ENCODE data around the gene ATP11A.

Gene ATP11A

GRCh38 chr13:112803422-112803821, 113.6 kb downstream of the ATP11A start:
- DNase-seq: no peak

- no peak for DNase-seq
Observed at GRCh38 chr13:112804374-112804773, 114.5 kb downstream of the ATP11A start.

GRCh38 chr13:112806739-112807652, 117.2 kb downstream of the ATP11A start:
- DNase-seq: no peak

- no peak for DNase-seq
Observed at GRCh38 chr13:112807653-112808376, 118.0 kb downstream of the ATP11A start.

- no peak for DNase-seq
Observed at GRCh38 chr13:112808377-112809140, 118.7 kb downstream of the ATP11A start.

GRCh38 chr13:112809332-112810315, 119.8 kb downstream of the ATP11A start:
- no peak for DNase-seq

GRCh38 chr13:112810608-112811007, 120.8 kb downstream of the ATP11A start:
- DNase-seq: no peak

GRCh38 chr13:112812306-112813055, 122.6 kb downstream of the ATP11A start:
- no peak for DNase-seq

GRCh38 chr13:112813552-112813951, 123.7 kb downstream of the ATP11A start:
- DNase-seq: no peak

- DNase-seq: no peak
Observed at GRCh38 chr13:112814905-112815585, 125.2 kb downstream of the ATP11A start.

GRCh38 chr13:112815871-112816270, 126.0 kb downstream of the ATP11A start:
- no peak for DNase-seq

- DNase-seq: no peak
Observed at GRCh38 chr13:112818040-112818697, 128.3 kb downstream of the ATP11A start.

- no peak for DNase-seq
Observed at GRCh38 chr13:112818698-112819045, 128.8 kb downstream of the ATP11A start.

- DNase-seq: no peak
Observed at GRCh38 chr13:112819111-112819510, 129.3 kb downstream of the ATP11A start.

GRCh38 chr13:112819816-112820215, 130.0 kb downstream of the ATP11A start:
- DNase-seq: no peak

- DNase-seq: no peak
Observed at GRCh38 chr13:112820318-112820717, 130.5 kb downstream of the ATP11A start.

GRCh38 chr13:112821340-112822055, 131.7 kb downstream of the ATP11A start:
- no peak for DNase-seq

GRCh38 chr13:112822851-112823250, 133.0 kb downstream of the ATP11A start:
- DNase-seq: no peak

- no peak for DNase-seq
Observed at GRCh38 chr13:112824429-112824828, 134.6 kb downstream of the ATP11A start.
